Neural cell (in vitro differentiated cells): Measurements from ENCODE around the gene RUFY4. TPM values are rescaled to one million over a fixed set of nuclear protein-coding genes. Genes with fewer than 3 reads are reported as not detected.

Experiments used
- H2AFZ ChIP-seq: fragments of 200-600, 300-800 bp; sonication (generic), shearing (Covaris generic); 2 replicates; pipeline ENCODE4 v1.6.0; 2014; ENCODE audit warnings: low read depth, mild to moderate bottlenecking, antibody characterized with exemption, low read length, moderate library complexity
- H3F3A ChIP-seq: fragments of 200-600 bp; shearing (Covaris generic); 2 replicates; pipeline ENCODE4 v1.6.1; 2016; ENCODE audit warnings: mild to moderate bottlenecking, moderate library complexity, mixed read lengths, antibody characterized with exemption, low read length; ENCODE audit not compliant: insufficient read depth, poor library complexity, severe bottlenecking
- H3K27ac ChIP-seq: fragments of 200-600, 300-800 bp; sonication (generic), shearing (Covaris generic); 2 replicates; pipeline ENCODE4 v1.5.1; 2014; ENCODE audit warnings: mild to moderate bottlenecking, low read length, moderate library complexity
- H3K27me3 ChIP-seq: fragments of 300-800, 200-600 bp; sonication (generic), shearing (Covaris generic); 2 replicates; pipeline ENCODE4 v1.6.0; 2014; ENCODE audit warnings: mild to moderate bottlenecking, low read depth, low read length, moderate library complexity; ENCODE audit not compliant: insufficient read depth
- H3K36me3 ChIP-seq: fragments of 300-800, 200-600 bp; sonication (generic), shearing (Covaris generic); 2 replicates; pipeline ENCODE4 v1.5.1; 2014; ENCODE audit warnings: mild to moderate bottlenecking, antibody characterized with exemption, low read length, moderate library complexity; ENCODE audit not compliant: insufficient read depth
- H3K4me2 ChIP-seq: fragments of 300-800, 200-600 bp; sonication (generic), shearing (Covaris generic); 2 replicates; pipeline ENCODE4 v1.6.0; 2014; ENCODE audit warnings: mild to moderate bottlenecking, low read length
- H3K4me3 ChIP-seq: fragments of 300-800, 200-600 bp; sonication (generic), shearing (Covaris generic); 2 replicates; pipeline ENCODE4 v1.5.1; 2014; ENCODE audit warnings: mild to moderate bottlenecking, low read length, moderate library complexity
- H3K79me2 ChIP-seq: fragments of 200-600 bp; shearing (Covaris generic); replicated peaks from 2 replicates; pipeline ENCODE4 v1.6.0; 2014; ENCODE audit warnings: mild to moderate bottlenecking, low read length, moderate library complexity; ENCODE audit not compliant: insufficient read depth
- H3K9ac ChIP-seq: fragments of 300-800, 200-600 bp; sonication (generic), shearing (Covaris generic); 2 replicates; pipeline ENCODE4 v1.6.1; 2016; ENCODE audit warnings: mild to moderate bottlenecking, low read length, mixed read lengths
- H3K9me2 ChIP-seq: fragments of 200-600 bp; shearing (Covaris generic); 2 replicates; pipeline ENCODE4 v1.6.1; 2016; ENCODE audit warnings: mild to moderate bottlenecking, low read length, mixed read lengths; ENCODE audit not compliant: insufficient read depth
- H3K9me3 ChIP-seq: fragments of 200-600, 300-800 bp; sonication (generic), shearing (Covaris generic); 2 replicates; pipeline ENCODE4 v1.6.1; 2016; ENCODE audit warnings: mild to moderate bottlenecking, mixed run types, low read length, moderate library complexity, mixed read lengths
- H4K20me1 ChIP-seq: fragments of 200-600 bp; shearing (Covaris generic); 2 replicates; pipeline ENCODE4 v1.6.1; 2016; ENCODE audit warnings: mild to moderate bottlenecking, mixed run types; ENCODE audit not compliant: insufficient read depth
- EP300 ChIP-seq: fragments of 450-650 bp; conservative IDR thresholded peaks from 2 replicates; pipeline ENCODE4 v1.6.1; 2014; ENCODE audit warnings: antibody characterized with exemption, mild to moderate bottlenecking, moderate library complexity; ENCODE audit not compliant: poor library complexity, severe bottlenecking
- EZH2 ChIP-seq: fragments of 200-600, 300-800 bp; shearing (Covaris generic), sonication (generic); IDR thresholded peaks from 2 replicates; pipeline ENCODE4 v1.6.1; 2014; ENCODE audit warnings: antibody characterized with exemption, low read length, borderline replicate concordance, mild to moderate bottlenecking; ENCODE audit not compliant: insufficient read depth, poor library complexity, severe bottlenecking
- MXI1 ChIP-seq: fragments of 450-650 bp; conservative IDR thresholded peaks from 2 replicates; pipeline ENCODE4 v1.6.1; 2014; ENCODE audit warnings: antibody characterized with exemption, mild to moderate bottlenecking; ENCODE audit not compliant: poor library complexity, severe bottlenecking
- POLR2AphosphoS5 ChIP-seq: IDR thresholded peaks from 2 replicates; pipeline ENCODE4 v1.6.1; 2012
- RAD21 ChIP-seq: fragments of 450-650 bp; conservative IDR thresholded peaks from 2 replicates; pipeline ENCODE4 v1.6.1; 2014; ENCODE audit warnings: antibody characterized with exemption, mild to moderate bottlenecking, moderate library complexity
- SMC3 ChIP-seq: fragments of 450-650 bp; conservative IDR thresholded peaks from 2 replicates; pipeline ENCODE4 v1.6.1; 2014; ENCODE audit warnings: antibody characterized with exemption, mild to moderate bottlenecking, moderate library complexity; ENCODE audit not compliant: poor library complexity
- TAF1 ChIP-seq: IDR thresholded peaks from 2 replicates; pipeline ENCODE4 v1.6.1; 2012; ENCODE audit warnings: low read depth
- polyA plus RNA-seq: library from polyadenylated mRNA; depleted of rRNA; stranded (reverse); fragments of >200 nt; gene quantifications from 2 replicates; pipeline ENCODE4 v1.2.3, GENCODE V29; 2014
- TF ChIP-seq, protein P1 (sequence below): fragments of 450-650 bp; IDR thresholded peaks from 2 replicates; pipeline ENCODE4 v1.5.1; 2014; ENCODE audit warnings: antibody characterized with exemption, mild to moderate bottlenecking, moderate library complexity; ENCODE audit not compliant: poor library complexity, severe bottlenecking
- TF ChIP-seq, protein P2 (sequence below): IDR thresholded peaks from 2 replicates; pipeline ENCODE4 v1.6.1; 2012; ENCODE audit warnings: borderline replicate concordance

Gene RUFY4
- polyA plus RNA-seq, 1 donor from 2014 or later: not detected

- H3K9ac ChIP-seq: no peak overlapping the region
- no peaks in the 10 kb centered on the region for H3K9me2 ChIP-seq
- H3K36me3 ChIP-seq: no peaks in the 10 kb centered on the region
- TF ChIP-seq RAD21: no peak
- TF ChIP-seq, protein P1, sequence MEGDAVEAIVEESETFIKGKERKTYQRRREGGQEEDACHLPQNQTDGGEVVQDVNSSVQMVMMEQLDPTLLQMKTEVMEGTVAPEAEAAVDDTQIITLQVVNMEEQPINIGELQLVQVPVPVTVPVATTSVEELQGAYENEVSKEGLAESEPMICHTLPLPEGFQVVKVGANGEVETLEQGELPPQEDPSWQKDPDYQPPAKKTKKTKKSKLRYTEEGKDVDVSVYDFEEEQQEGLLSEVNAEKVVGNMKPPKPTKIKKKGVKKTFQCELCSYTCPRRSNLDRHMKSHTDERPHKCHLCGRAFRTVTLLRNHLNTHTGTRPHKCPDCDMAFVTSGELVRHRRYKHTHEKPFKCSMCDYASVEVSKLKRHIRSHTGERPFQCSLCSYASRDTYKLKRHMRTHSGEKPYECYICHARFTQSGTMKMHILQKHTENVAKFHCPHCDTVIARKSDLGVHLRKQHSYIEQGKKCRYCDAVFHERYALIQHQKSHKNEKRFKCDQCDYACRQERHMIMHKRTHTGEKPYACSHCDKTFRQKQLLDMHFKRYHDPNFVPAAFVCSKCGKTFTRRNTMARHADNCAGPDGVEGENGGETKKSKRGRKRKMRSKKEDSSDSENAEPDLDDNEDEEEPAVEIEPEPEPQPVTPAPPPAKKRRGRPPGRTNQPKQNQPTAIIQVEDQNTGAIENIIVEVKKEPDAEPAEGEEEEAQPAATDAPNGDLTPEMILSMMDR: no peak
- no peak for TF ChIP-seq SMC3
- TF ChIP-seq MXI1: no peak
- no peak for TF ChIP-seq EZH2
- no peak for TF ChIP-seq TAF1
- TF ChIP-seq, protein P2, sequence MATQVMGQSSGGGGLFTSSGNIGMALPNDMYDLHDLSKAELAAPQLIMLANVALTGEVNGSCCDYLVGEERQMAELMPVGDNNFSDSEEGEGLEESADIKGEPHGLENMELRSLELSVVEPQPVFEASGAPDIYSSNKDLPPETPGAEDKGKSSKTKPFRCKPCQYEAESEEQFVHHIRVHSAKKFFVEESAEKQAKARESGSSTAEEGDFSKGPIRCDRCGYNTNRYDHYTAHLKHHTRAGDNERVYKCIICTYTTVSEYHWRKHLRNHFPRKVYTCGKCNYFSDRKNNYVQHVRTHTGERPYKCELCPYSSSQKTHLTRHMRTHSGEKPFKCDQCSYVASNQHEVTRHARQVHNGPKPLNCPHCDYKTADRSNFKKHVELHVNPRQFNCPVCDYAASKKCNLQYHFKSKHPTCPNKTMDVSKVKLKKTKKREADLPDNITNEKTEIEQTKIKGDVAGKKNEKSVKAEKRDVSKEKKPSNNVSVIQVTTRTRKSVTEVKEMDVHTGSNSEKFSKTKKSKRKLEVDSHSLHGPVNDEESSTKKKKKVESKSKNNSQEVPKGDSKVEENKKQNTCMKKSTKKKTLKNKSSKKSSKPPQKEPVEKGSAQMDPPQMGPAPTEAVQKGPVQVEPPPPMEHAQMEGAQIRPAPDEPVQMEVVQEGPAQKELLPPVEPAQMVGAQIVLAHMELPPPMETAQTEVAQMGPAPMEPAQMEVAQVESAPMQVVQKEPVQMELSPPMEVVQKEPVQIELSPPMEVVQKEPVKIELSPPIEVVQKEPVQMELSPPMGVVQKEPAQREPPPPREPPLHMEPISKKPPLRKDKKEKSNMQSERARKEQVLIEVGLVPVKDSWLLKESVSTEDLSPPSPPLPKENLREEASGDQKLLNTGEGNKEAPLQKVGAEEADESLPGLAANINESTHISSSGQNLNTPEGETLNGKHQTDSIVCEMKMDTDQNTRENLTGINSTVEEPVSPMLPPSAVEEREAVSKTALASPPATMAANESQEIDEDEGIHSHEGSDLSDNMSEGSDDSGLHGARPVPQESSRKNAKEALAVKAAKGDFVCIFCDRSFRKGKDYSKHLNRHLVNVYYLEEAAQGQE: no peak
- TF ChIP-seq POLR2AphosphoS5: no peak
- no peak for TF ChIP-seq EP300
- H3K9me3 ChIP-seq: peaks cover 4% of the 10 kb centered on the region
- peaks cover 3% of the 10 kb centered on the region for H3K27me3 ChIP-seq
- no peaks in the 10 kb centered on the region for H3F3A ChIP-seq
- H3K27ac ChIP-seq: no peak overlapping the region
- no peaks in the 10 kb centered on the region for H3K79me2 ChIP-seq
- no peak overlapping the region for H3K4me2 ChIP-seq
- H2AFZ ChIP-seq: no peak overlapping the region
- no peak overlapping the region for H3K4me3 ChIP-seq
- no peaks in the 10 kb centered on the region for H4K20me1 ChIP-seq
Observed at GRCh38 chr2:218086478-218086877, 17.4 kb downstream of the RUFY4 start.

DNA sequence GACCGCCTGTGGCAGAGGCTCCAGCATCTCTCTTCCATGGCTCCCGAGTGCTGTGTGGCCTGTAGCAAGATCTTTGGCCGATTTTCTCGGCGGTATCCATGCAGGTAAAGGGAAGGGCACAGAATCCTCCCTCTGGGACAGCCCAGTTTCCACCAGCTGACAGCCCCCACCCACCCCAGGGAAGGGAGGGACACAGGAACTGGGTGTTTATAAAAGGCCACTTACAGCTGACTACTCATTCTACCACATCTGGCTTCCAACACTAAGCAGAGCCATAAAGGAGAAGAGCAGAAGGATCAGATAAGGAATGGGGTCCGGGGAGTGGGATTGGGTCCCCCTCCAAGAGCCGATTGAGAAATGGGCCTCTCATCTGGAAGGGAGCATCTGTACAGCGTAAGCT lies 20.2 kb downstream of the RUFY4 start:
- TF ChIP-seq RAD21: no peak
- TF ChIP-seq TAF1: no peak
- no peak for TF ChIP-seq MXI1
- TF ChIP-seq, protein P1: no peak
- TF ChIP-seq, protein P2: no peak
- no peak for TF ChIP-seq EZH2
- TF ChIP-seq POLR2AphosphoS5: no peak
- no peak for TF ChIP-seq SMC3
- no peak for TF ChIP-seq EP300
- H3K27ac ChIP-seq: no peak overlapping the region
- H3K4me3 ChIP-seq: no peak overlapping the region
- no peaks in the 10 kb centered on the region for H3F3A ChIP-seq
- no peak overlapping the region for H3K4me2 ChIP-seq
- H3K36me3 ChIP-seq: no peaks in the 10 kb centered on the region
- no peak overlapping the region for H3K9ac ChIP-seq
- H3K9me3 ChIP-seq: peaks cover 4% of the 10 kb centered on the region
- no peaks in the 10 kb centered on the region for H4K20me1 ChIP-seq
- H3K9me2 ChIP-seq: no peaks in the 10 kb centered on the region
- no peaks in the 10 kb centered on the region for H3K79me2 ChIP-seq
- no peak overlapping the region for H2AFZ ChIP-seq
- peaks cover 3% of the 10 kb centered on the region for H3K27me3 ChIP-seq
